Panc1 (cell line): ENCODE measurements around the gene C4BPB. TPM values are rescaled to one million over a fixed set of nuclear protein-coding genes. Genes with fewer than 3 reads are reported as not detected.
A peak's percentile ranks its signal among the peaks of the same experiment; 100 is the strongest.

Experiments
- ATAC-seq: fragments of 200-7000 bp; cut with Tn5 transposase; 2 replicates; pipeline ENCODE4 v1.9.1; 2020; ENCODE audit warnings: mild to moderate bottlenecking, moderate library complexity
- Bru-seq: library from RNA; stranded (reverse); fragments of 400-500 nt; gene quantifications from one replicate; lab custom pipeline; 2021; lab: Mats Ljungman, UMichigan
- BruChase-seq, 2 experiments: library from RNA; stranded (reverse); fragments of 400-500 nt; gene quantifications; one replicate each; lab custom pipeline; 2021; lab: Mats Ljungman, UMichigan
- BruUV-seq: library from RNA; stranded (reverse); fragments of 400-500 nt; replicated peaks from 2 replicates; lab custom pipeline; 2021; lab: Mats Ljungman, UMichigan
- CTCF ChIA-PET: fragments of 300-600 bp; sonication (Branson Sonifier 250); formaldehyde crosslinking; loops from one replicate; lab custom pipeline; 2022; ENCODE audit warnings: antibody characterized with exemption; lab: Charles Lee
- POLR2A ChIA-PET: fragments of 300-600 bp; sonication (Branson Sonifier 250); formaldehyde crosslinking; loops from one replicate; lab custom pipeline; 2022; ENCODE audit warnings: antibody characterized with exemption; lab: Charles Lee
- DNase-seq: peaks from one replicate; pipeline ENCODE4 v3.0.0-alpha.2; 2010; ENCODE audit warnings: low read depth, low spot score
- H3K27ac ChIP-seq: 2 replicates; pipeline ENCODE4 v1.5.1; 2011; ENCODE audit warnings: mild to moderate bottlenecking, low read length, inconsistent platforms
- H3K27me3 ChIP-seq: fragments of 200-500 bp; sonication (Bioruptor generic); 2 replicates; pipeline ENCODE4 v1.6.0; 2014; ENCODE audit warnings: low read length, inconsistent platforms; ENCODE audit not compliant: control insufficient read depth, insufficient read depth
- H3K36me3 ChIP-seq: fragments of 200-500 bp; sonication (Bioruptor generic); 2 replicates; pipeline ENCODE4 v1.5.1; 2014; ENCODE audit warnings: inconsistent platforms, mild to moderate bottlenecking, low read length, moderate library complexity; ENCODE audit not compliant: control insufficient read depth, insufficient read depth
- H3K4me1 ChIP-seq: 2 replicates; pipeline ENCODE4 v1.5.1; 2011; ENCODE audit warnings: inconsistent platforms, mild to moderate bottlenecking, low read length, moderate library complexity; ENCODE audit not compliant: control insufficient read depth, insufficient read depth
- H3K4me3 ChIP-seq, 2 experiments: 2 replicates each; pipeline ENCODE4 v1.5.1; 2011 to 2012; ENCODE audit warnings: low read depth in 2 of 2, low read length in 2 of 2, mild to moderate bottlenecking in 2 of 2, inconsistent platforms in 1 of 2, moderate library complexity in 1 of 2
- H3K9me3 ChIP-seq: fragments of 200-500 bp; sonication (Bioruptor generic); 2 replicates; pipeline ENCODE4 v1.5.1; 2014; ENCODE audit warnings: low read depth, mild to moderate bottlenecking, inconsistent platforms, low read length, moderate library complexity; ENCODE audit not compliant: control insufficient read depth, insufficient read depth
- POLR2AphosphoS5 ChIP-seq: IDR thresholded peaks from 2 replicates; pipeline ENCODE4 v1.6.1; 2012; ENCODE audit warnings: mild to moderate bottlenecking, low read depth, low read length, moderate library complexity
- SIN3A ChIP-seq: IDR thresholded peaks from 2 replicates; pipeline ENCODE4 v1.6.1; 2012; ENCODE audit warnings: low read depth, mild to moderate bottlenecking, low read length, moderate library complexity, borderline replicate concordance; ENCODE audit not compliant: insufficient read depth
- TCF7L2 ChIP-seq: IDR thresholded peaks from 2 replicates; pipeline ENCODE4 v1.6.1; 2011; ENCODE audit warnings: mild to moderate bottlenecking, low read depth, low read length, inconsistent platforms
- in situ Hi-C: cut with HindIII; loops from 2 replicates; pipeline ENCODE4 v1.10.0; 2016; ENCODE audit warnings: low sequenced_read_pairs, low pct_unique_long_range_greater_than_20kb
- intact Hi-C: fragments of 100-400 bp; cut with micrococcal nuclease; formaldehyde crosslinking; loops from one replicate; pipeline ENCODE4 v1.10.0; 2022; ENCODE audit not compliant: unreplicated experiment
- long read RNA-seq: library from polyadenylated mRNA; unstranded; transcript quantifications from one replicate; pipeline ENCODE4 v2.0.0, GENCODE V29; 2021; ENCODE audit not compliant: unreplicated experiment
- polyA plus RNA-seq: library from polyadenylated mRNA; unstranded; fragments of >200 nt; gene quantifications from one replicate; pipeline ENCODE4 v1.2.1, GENCODE V29; 2012; ENCODE audit warnings: missing spikeins; ENCODE audit not compliant: insufficient read length
- total RNA-seq: library from RNA; stranded (reverse); gene quantifications from one replicate; pipeline ENCODE4 v1.2.1, GENCODE V29; 2021; ENCODE audit not compliant: unreplicated experiment
- TF ChIP-seq, protein P1 (sequence below), 2 experiments: IDR thresholded peaks; 2 replicates each; pipeline ENCODE4 v1.6.1; 2011 to 2012; ENCODE audit warnings: low read depth in 2 of 2, control low read depth in 1 of 2, low read length in 1 of 2, mild to moderate bottlenecking in 1 of 2, moderate library complexity in 1 of 2; ENCODE audit not compliant: insufficient read depth in 1 of 2
- TF ChIP-seq, protein P2 (sequence below): fragments of 450-650 bp; IDR thresholded peaks from 2 replicates; pipeline ENCODE4 v1.5.1; 2017; ENCODE audit warnings: mild to moderate bottlenecking

C4BPB gene, protein sequence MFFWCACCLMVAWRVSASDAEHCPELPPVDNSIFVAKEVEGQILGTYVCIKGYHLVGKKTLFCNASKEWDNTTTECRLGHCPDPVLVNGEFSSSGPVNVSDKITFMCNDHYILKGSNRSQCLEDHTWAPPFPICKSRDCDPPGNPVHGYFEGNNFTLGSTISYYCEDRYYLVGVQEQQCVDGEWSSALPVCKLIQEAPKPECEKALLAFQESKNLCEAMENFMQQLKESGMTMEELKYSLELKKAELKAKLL
- total RNA-seq, result 0.62 TPM
- polyA plus RNA-seq, result 1.0 TPM
- percentile 22 among the genes with signal in this experiment for Bru-seq, nascent RNA
- percentile 21 among the genes with signal in this experiment for BruChase-seq, experiment 1, labeled RNA remaining after a 2-hour chase
- BruChase-seq, experiment 2, labeled RNA remaining after a 6-hour chase, result percentile 21 among the genes with signal in this experiment
- long read RNA-seq, result 0 reads

DNA sequence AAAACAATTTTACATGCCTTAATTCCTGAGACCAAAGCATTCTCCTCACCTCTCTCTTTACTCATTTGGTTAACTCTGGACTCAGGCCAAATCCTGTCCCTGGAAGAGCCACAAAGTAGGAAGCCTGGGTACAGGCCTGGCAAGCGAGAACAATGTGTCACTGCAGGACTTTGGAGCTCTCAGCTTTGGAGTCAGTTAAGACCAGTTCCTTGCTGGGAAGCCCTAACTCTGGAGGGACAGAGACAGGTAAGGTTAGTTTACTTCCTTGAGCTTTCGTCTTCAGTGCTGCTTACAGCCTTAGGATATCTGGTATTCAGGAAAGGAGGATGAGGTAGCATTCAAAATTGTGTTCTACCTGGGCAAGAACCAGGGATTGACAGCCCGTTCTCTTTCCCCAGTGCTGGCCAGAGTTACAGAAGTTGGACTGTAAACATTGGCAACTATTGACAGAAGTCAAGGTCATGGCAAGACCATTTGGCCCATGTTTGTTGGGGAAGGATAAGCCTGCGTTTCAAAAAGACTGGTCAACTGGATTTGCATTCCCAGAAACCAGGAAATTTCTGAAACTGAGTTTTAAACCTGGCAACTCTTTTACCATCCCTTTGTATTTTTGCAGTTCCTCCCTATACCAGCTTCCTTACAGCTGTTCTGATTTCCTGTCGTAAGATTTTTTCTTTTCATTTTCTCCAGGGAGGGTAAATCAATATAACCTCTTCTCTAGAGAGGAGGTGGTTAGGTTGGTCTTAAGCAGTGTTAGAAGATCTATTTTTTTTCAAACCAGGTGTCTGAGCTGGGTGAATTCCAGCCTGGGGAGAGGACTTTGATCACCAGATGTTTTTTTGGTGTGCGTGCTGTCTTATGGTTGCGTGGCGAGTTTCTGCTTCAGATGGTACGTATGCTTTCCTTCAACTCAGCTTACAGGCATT, at the start of gene C4BPB:
Gene C4BPB, plus strand, starts transcription at position 160 of the 926 bp plus-strand sequence. Its CDS starts 672 bp downstream, at position 832.
- Histone ChIP-seq H3K9me3 (no peaks in the 10 kb centered on the region), H3K27ac (no peak within 1 kb of the TSS), H3K27me3 (no peaks in the 10 kb centered on the region), H3K4me3 (peak within 1 kb of the TSS in 1 of 2 experiments; percentile 16; a peak in 1 of 4 replicates), H3K36me3 (no peaks in the 10 kb centered on the region), H3K4me1 (0 out of 2 replicates have a peak, but pooled peaks cover 2% of the 10 kb centered on the region)
- ATAC-seq (no peak), DNase-seq (no peak)
- CTCF ChIA-PET, result no interaction called here
- TF ChIP-seq TCF7L2 (no peak), POLR2AphosphoS5 (no peak), SIN3A (no peak)
- TF ChIP-seq, protein P1, sequence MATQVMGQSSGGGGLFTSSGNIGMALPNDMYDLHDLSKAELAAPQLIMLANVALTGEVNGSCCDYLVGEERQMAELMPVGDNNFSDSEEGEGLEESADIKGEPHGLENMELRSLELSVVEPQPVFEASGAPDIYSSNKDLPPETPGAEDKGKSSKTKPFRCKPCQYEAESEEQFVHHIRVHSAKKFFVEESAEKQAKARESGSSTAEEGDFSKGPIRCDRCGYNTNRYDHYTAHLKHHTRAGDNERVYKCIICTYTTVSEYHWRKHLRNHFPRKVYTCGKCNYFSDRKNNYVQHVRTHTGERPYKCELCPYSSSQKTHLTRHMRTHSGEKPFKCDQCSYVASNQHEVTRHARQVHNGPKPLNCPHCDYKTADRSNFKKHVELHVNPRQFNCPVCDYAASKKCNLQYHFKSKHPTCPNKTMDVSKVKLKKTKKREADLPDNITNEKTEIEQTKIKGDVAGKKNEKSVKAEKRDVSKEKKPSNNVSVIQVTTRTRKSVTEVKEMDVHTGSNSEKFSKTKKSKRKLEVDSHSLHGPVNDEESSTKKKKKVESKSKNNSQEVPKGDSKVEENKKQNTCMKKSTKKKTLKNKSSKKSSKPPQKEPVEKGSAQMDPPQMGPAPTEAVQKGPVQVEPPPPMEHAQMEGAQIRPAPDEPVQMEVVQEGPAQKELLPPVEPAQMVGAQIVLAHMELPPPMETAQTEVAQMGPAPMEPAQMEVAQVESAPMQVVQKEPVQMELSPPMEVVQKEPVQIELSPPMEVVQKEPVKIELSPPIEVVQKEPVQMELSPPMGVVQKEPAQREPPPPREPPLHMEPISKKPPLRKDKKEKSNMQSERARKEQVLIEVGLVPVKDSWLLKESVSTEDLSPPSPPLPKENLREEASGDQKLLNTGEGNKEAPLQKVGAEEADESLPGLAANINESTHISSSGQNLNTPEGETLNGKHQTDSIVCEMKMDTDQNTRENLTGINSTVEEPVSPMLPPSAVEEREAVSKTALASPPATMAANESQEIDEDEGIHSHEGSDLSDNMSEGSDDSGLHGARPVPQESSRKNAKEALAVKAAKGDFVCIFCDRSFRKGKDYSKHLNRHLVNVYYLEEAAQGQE (IDR thresholded peaks at IDR 0.05; ENCODE audit: insufficient read depth in 1 of 2, low read depth in 2 of 2, low read length in 1 of 2), result no peak
- TF ChIP-seq, protein P2, sequence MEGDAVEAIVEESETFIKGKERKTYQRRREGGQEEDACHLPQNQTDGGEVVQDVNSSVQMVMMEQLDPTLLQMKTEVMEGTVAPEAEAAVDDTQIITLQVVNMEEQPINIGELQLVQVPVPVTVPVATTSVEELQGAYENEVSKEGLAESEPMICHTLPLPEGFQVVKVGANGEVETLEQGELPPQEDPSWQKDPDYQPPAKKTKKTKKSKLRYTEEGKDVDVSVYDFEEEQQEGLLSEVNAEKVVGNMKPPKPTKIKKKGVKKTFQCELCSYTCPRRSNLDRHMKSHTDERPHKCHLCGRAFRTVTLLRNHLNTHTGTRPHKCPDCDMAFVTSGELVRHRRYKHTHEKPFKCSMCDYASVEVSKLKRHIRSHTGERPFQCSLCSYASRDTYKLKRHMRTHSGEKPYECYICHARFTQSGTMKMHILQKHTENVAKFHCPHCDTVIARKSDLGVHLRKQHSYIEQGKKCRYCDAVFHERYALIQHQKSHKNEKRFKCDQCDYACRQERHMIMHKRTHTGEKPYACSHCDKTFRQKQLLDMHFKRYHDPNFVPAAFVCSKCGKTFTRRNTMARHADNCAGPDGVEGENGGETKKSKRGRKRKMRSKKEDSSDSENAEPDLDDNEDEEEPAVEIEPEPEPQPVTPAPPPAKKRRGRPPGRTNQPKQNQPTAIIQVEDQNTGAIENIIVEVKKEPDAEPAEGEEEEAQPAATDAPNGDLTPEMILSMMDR, result no peak
- intact Hi-C loops (no loop called here), in situ Hi-C loops (no loop called here)
- no TSS peak for BruUV-seq
- POLR2A ChIA-PET, result no interaction called here

DNA sequence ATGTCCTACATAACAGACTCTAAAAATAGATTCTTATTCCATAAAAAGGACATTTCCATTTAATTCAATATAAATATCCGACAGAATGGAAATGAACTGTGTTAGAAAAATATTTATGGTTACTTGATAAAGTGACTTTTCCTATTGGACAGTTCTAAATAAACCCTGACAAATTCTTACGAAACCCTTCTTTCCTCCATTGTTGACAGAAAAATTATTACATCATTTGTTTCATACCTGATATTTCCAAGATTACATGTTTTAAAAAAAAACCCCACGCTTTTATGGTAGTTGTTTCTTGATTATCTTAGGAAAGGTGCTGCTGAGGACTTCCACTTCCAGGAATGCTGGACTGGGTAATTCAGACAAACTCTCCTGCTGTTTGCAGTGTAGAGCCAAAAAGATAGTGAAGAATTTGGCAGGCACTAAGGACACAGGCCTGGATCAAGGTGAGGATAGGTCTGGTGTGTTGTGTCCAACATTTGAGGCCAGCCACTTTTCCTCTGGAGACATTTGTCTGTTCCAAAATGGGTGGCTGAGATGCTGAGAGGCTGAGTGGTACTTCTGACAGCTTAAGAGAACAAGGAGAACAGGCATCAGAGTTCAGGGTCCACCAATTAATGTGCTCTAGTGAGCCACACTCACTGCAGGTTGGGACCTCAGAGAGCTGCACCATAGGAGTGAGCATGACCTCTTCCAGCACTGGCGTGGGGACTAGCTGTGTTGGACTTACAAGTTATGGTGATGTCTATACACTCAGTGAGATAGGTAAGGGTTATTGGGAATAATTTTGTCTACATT, 49.1 kb upstream of the C4BPB start:
- Histone ChIP-seq H3K9me3 (no peaks in the 10 kb centered on the region), H3K36me3 (no peaks in the 10 kb centered on the region), H3K4me1 (no peaks in the 10 kb centered on the region), H3K4me3 (no peak overlapping the region), H3K27me3 (peaks cover 9% of the 10 kb centered on the region), H3K27ac (no peak overlapping the region)
- TF ChIP-seq, protein P1 (IDR thresholded peaks at IDR 0.05; ENCODE audit: insufficient read depth in 1 of 2, low read depth in 2 of 2, low read length in 1 of 2), result no peak
- no peak for TF ChIP-seq TCF7L2
- no peak for TF ChIP-seq SIN3A
- no peak for TF ChIP-seq POLR2AphosphoS5
- TF ChIP-seq, protein P2, result no peak
- ATAC-seq (peak; percentile 48; the same call in 1 of the 2 replicates), DNase-seq (no peak)
- no TSS peak for BruUV-seq
- in situ Hi-C loops (no loop called here), intact Hi-C loops (no loop called here)
- ChIA-PET POLR2A (no interaction called here), CTCF (interaction anchor here (0.9 kb wide), 1 partner anchor 45 kb away, joined by 4 read pairs; no protein-coding TSS in a partner anchor)
